ENCODE results near the gene MRPS12. TPM values are rescaled to one million over a fixed set of nuclear protein-coding genes. Genes with fewer than 3 reads are reported as not detected.

MRPS12 gene
- total and polyA plus RNA-seq, 4 donors, result 14.3 to 33.3 (median 20.4) TPM

- no peak for ATAC-seq (ENCODE audit: low FRiP score)
- no peaks in the 10 kb centered on the region for H3K4me1 ChIP-seq (ENCODE audit: control insufficient read depth in 1 of 2, insufficient read depth in 2 of 2, low read length in 2 of 2)
- no peaks in the 10 kb centered on the region for H3K27me3 ChIP-seq (ENCODE audit: control insufficient read depth in 1 of 2, insufficient read depth in 2 of 2, low read length in 1 of 2)
- no peak overlapping the region for H3K4me3 ChIP-seq (ENCODE audit: low read length in 2 of 2)
- DNase-seq, result peak in 1 of 2 donors; percentile 19
- peaks cover 0 to 2% of the 10 kb centered on the region in 2 donors for H3K36me3 ChIP-seq (ENCODE audit: control insufficient read depth in 1 of 2, insufficient read depth in 2 of 2, low read length in 1 of 2)
- intact Hi-C loops (cut with DNase I), result loop anchor here in 1 of 2 donors (10.0 kb wide), 1 partner anchor 288 kb away; no protein-coding TSS in a partner anchor
- H3K9me3 ChIP-seq (ENCODE audit: control insufficient read depth, low read length), result no peaks in the 10 kb centered on the region
- 92 to 94% methylated on average over 5 of the region's 5 CpGs for WGBS, 2 donors
- no peak overlapping the region for H3K27ac ChIP-seq (ENCODE audit: low read depth in 1 of 2, low read length in 2 of 2)
Observed at GRCh38 chr19:38922482-38922881, 8.3 kb upstream of the MRPS12 start.

- peaks cover 0 to 2% of the 10 kb centered on the region in 2 donors for H3K36me3 ChIP-seq (ENCODE audit: control insufficient read depth in 1 of 2, insufficient read depth in 2 of 2, low read length in 1 of 2)
- ATAC-seq (ENCODE audit: low FRiP score) (no peak), DNase-seq (peak in 1 of 2 donors; percentile 31)
- no peaks in the 10 kb centered on the region for H3K27me3 ChIP-seq (ENCODE audit: control insufficient read depth in 1 of 2, insufficient read depth in 2 of 2, low read length in 1 of 2)
- intact Hi-C loops (cut with DNase I), result loop anchor here in 1 of 2 donors (10.0 kb wide), 1 partner anchor 290 kb away; no protein-coding TSS in a partner anchor
- H3K27ac ChIP-seq (ENCODE audit: low read depth in 1 of 2, low read length in 2 of 2), result no peak overlapping the region
- H3K9me3 ChIP-seq (ENCODE audit: control insufficient read depth, low read length), result no peaks in the 10 kb centered on the region
- H3K4me3 ChIP-seq (ENCODE audit: low read length in 2 of 2), result no peak overlapping the region
- WGBS, 2 donors, result 95% methylated on average over 7 of the region's 7 CpGs
- no peaks in the 10 kb centered on the region for H3K4me1 ChIP-seq (ENCODE audit: control insufficient read depth in 1 of 2, insufficient read depth in 2 of 2, low read length in 2 of 2)
Observed at GRCh38 chr19:38924388-38924787, 6.4 kb upstream of the MRPS12 start.

GRCh38 chr19:38928391-38929001 is 2.2 kb upstream of the MRPS12 start:
- Histone ChIP-seq H3K4me1 (ENCODE audit: control insufficient read depth in 1 of 2, insufficient read depth in 2 of 2, low read length in 2 of 2) (no peaks in the 10 kb centered on the region), H3K9me3 (ENCODE audit: control insufficient read depth, low read length) (no peaks in the 10 kb centered on the region), H3K4me3 (ENCODE audit: low read length in 2 of 2) (no peak overlapping the region), H3K36me3 (ENCODE audit: control insufficient read depth in 1 of 2, insufficient read depth in 2 of 2, low read length in 1 of 2) (peaks cover 0 to 2% of the 10 kb centered on the region in 2 donors), H3K27me3 (ENCODE audit: control insufficient read depth in 1 of 2, insufficient read depth in 2 of 2, low read length in 1 of 2) (no peaks in the 10 kb centered on the region), H3K27ac (ENCODE audit: low read depth in 1 of 2, low read length in 2 of 2) (no peak overlapping the region)
- ATAC-seq (ENCODE audit: low FRiP score), result no peak
- intact Hi-C loops (cut with DNase I), result loop anchor here (2.0 to 10.0 kb wide), 2 partner anchors 28 to 294 kb away; no protein-coding TSS in a partner anchor
- WGBS, 2 donors, result 87 to 88% methylated on average over 4 of the region's 4 CpGs
- DNase-seq, result no peak

GRCh38 chr19:38929929-38930775 is 592 bp upstream of the MRPS12 start, which contains the start of gene SARS2:
SARS2 (minus strand) TSS chr19:38930763; CDS start chr19:38930736, 27 bp downstream.
- Histone ChIP-seq H3K9me3 (ENCODE audit: control insufficient read depth, low read length) (no peaks in the 10 kb centered on the region), H3K4me1 (ENCODE audit: control insufficient read depth in 1 of 2, insufficient read depth in 2 of 2, low read length in 2 of 2) (no peaks in the 10 kb centered on the region), H3K27ac (ENCODE audit: low read depth in 1 of 2, low read length in 2 of 2) (peak within 1 kb of the TSS in 1 of 2 donors; percentile 69), H3K36me3 (ENCODE audit: control insufficient read depth in 1 of 2, insufficient read depth in 2 of 2, low read length in 1 of 2) (no peaks in the 10 kb centered on the region), H3K27me3 (ENCODE audit: control insufficient read depth in 1 of 2, insufficient read depth in 2 of 2, low read length in 1 of 2) (no peaks in the 10 kb centered on the region), H3K4me3 (ENCODE audit: low read length in 2 of 2) (peak within 1 kb of the TSS; percentile 58 to 92)
- WGBS, 2 donors, result 3 to 5% methylated on average over 43 to 49 of the region's 49 CpGs
- ATAC-seq (ENCODE audit: low FRiP score) (peak; percentile 97), DNase-seq (peak; percentile 94 to 97)
- intact Hi-C loops (cut with DNase I), result loop anchor here (1.0 to 10.0 kb wide), 4 partner anchors 29 to 386 kb away; no protein-coding TSS in a partner anchor

GRCh38 chr19:38931521-38931793 is 713 bp downstream of the MRPS12 start:
- no peak for ATAC-seq (ENCODE audit: low FRiP score)
- Histone ChIP-seq H3K36me3 (ENCODE audit: control insufficient read depth in 1 of 2, insufficient read depth in 2 of 2, low read length in 1 of 2) (no peaks in the 10 kb centered on the region), H3K27ac (ENCODE audit: low read depth in 1 of 2, low read length in 2 of 2) (no peak overlapping the region), H3K9me3 (ENCODE audit: control insufficient read depth, low read length) (no peaks in the 10 kb centered on the region), H3K27me3 (ENCODE audit: control insufficient read depth in 1 of 2, insufficient read depth in 2 of 2, low read length in 1 of 2) (no peaks in the 10 kb centered on the region), H3K4me1 (ENCODE audit: control insufficient read depth in 1 of 2, insufficient read depth in 2 of 2, low read length in 2 of 2) (no peaks in the 10 kb centered on the region), H3K4me3 (ENCODE audit: low read length in 2 of 2) (peak overlapping the region in 1 of 2 donors; percentile 92)
- 23 to 27% methylated on average over 8 of the region's 8 CpGs for WGBS, 2 donors
- no peak for DNase-seq
- intact Hi-C loops (cut with DNase I), result loop anchor here in 1 of 2 donors (10.0 kb wide), 1 partner anchor 387 kb away; no protein-coding TSS in a partner anchor

GRCh38 chr19:38932425-38933179 is 1.9 kb downstream of the MRPS12 start:
- intact Hi-C loops (cut with DNase I), result loop anchor here in 1 of 2 donors (10.0 kb wide), 1 partner anchor 388 kb away; no protein-coding TSS in a partner anchor
- DNase-seq (no peak), ATAC-seq (ENCODE audit: low FRiP score) (no peak)
- Histone ChIP-seq H3K27ac (ENCODE audit: low read depth in 1 of 2, low read length in 2 of 2) (no peak overlapping the region), H3K36me3 (ENCODE audit: control insufficient read depth in 1 of 2, insufficient read depth in 2 of 2, low read length in 1 of 2) (no peaks in the 10 kb centered on the region), H3K9me3 (ENCODE audit: control insufficient read depth, low read length) (no peaks in the 10 kb centered on the region), H3K27me3 (ENCODE audit: control insufficient read depth in 1 of 2, insufficient read depth in 2 of 2, low read length in 1 of 2) (no peaks in the 10 kb centered on the region), H3K4me1 (ENCODE audit: control insufficient read depth in 1 of 2, insufficient read depth in 2 of 2, low read length in 2 of 2) (no peaks in the 10 kb centered on the region), H3K4me3 (ENCODE audit: low read length in 2 of 2) (no peak overlapping the region)
- WGBS, 2 donors, result 88 to 90% methylated on average over 29 of the region's 29 CpGs

GRCh38 chr19:38933544-38933943 is 2.8 kb downstream of the MRPS12 start:
- WGBS, 2 donors, result 89 to 91% methylated on average over 4 of the region's 4 CpGs
- DNase-seq, result no peak
- intact Hi-C loops (cut with DNase I), result loop anchor here in 1 of 2 donors (10.0 kb wide), 1 partner anchor 389 kb away; no protein-coding TSS in a partner anchor

GRCh38 chr19:38939957-38940356 is 9.2 kb downstream of the MRPS12 start:
- no peaks in the 10 kb centered on the region for H3K9me3 ChIP-seq (ENCODE audit: control insufficient read depth, low read length)

More at GRCh38 chr19:38933544-38933943, 2.8 kb downstream of the MRPS12 start:
- Histone ChIP-seq H3K36me3 (ENCODE audit: control insufficient read depth in 1 of 2, insufficient read depth in 2 of 2, low read length in 1 of 2) (no peaks in the 10 kb centered on the region), H3K4me1 (ENCODE audit: control insufficient read depth in 1 of 2, insufficient read depth in 2 of 2, low read length in 2 of 2) (no peaks in the 10 kb centered on the region), H3K9me3 (ENCODE audit: control insufficient read depth, low read length) (no peaks in the 10 kb centered on the region), H3K27me3 (ENCODE audit: control insufficient read depth in 1 of 2, insufficient read depth in 2 of 2, low read length in 1 of 2) (no peaks in the 10 kb centered on the region), H3K27ac (ENCODE audit: low read depth in 1 of 2, low read length in 2 of 2) (no peak overlapping the region), H3K4me3 (ENCODE audit: low read length in 2 of 2) (no peak overlapping the region)
- ATAC-seq (ENCODE audit: low FRiP score), result no peak

More at GRCh38 chr19:38939957-38940356, 9.2 kb downstream of the MRPS12 start:
- Histone ChIP-seq H3K27ac (ENCODE audit: low read depth in 1 of 2, low read length in 2 of 2) (no peak overlapping the region), H3K4me1 (ENCODE audit: control insufficient read depth in 1 of 2, insufficient read depth in 2 of 2, low read length in 2 of 2) (no peaks in the 10 kb centered on the region), H3K27me3 (ENCODE audit: control insufficient read depth in 1 of 2, insufficient read depth in 2 of 2, low read length in 1 of 2) (no peaks in the 10 kb centered on the region), H3K4me3 (ENCODE audit: low read length in 2 of 2) (no peak overlapping the region), H3K36me3 (ENCODE audit: control insufficient read depth in 1 of 2, insufficient read depth in 2 of 2, low read length in 1 of 2) (no peaks in the 10 kb centered on the region)
- ATAC-seq (ENCODE audit: low FRiP score) (no peak), DNase-seq (no peak)
- WGBS, 2 donors, result 35 to 40% methylated on average over 5 of the region's 5 CpGs
- intact Hi-C loops (cut with DNase I), result loop anchor here in 1 of 2 donors (10.0 kb wide), 1 partner anchor 395 kb away; no protein-coding TSS in a partner anchor

Data from aorta (tissue), 5 donors.